ENCODE data around the gene SLC2A11. TPM values are rescaled to one million over a fixed set of nuclear protein-coding genes. Genes with fewer than 3 reads are reported as not detected.

Gene SLC2A11
- total RNA-seq, 1 experiment from 2014 or later = 9.4 TPM

GRCh38 chr22:23909296-23909898 lies 51.7 kb downstream of the SLC2A11 start:
- ChIA-PET POLR2A (ENCODE audit: unreplicated experiment) (no interaction called here), CTCF (no interaction called here)
- no peak for ATAC-seq
- Histone ChIP-seq H2AFZ (ENCODE audit: low read length) (no peak overlapping the region), H3K4me2 (ENCODE audit: low read length) (no peak overlapping the region), H4K20me1 (ENCODE audit: low read length) (no peaks in the 10 kb centered on the region), H3K79me2 (ENCODE audit: low read length) (no peaks in the 10 kb centered on the region), H3F3A (ENCODE audit: low read length, unreplicated experiment) (no peaks in the 10 kb centered on the region), H3K9me2 (replicated peaks; ENCODE audit: low read length) (no peaks in the 10 kb centered on the region), H3K9ac (ENCODE audit: low read length) (no peak overlapping the region), H3K27ac (ENCODE audit: low read length) (no peak overlapping the region), H3K4me1 (ENCODE audit: insufficient read depth, low read length) (peaks cover 10% of the 10 kb centered on the region; the same call in 1 of the 2 replicates), H3K9me3 (ENCODE audit: low read length) (no peaks in the 10 kb centered on the region), H3K27me3 (ENCODE audit: low read length) (no peaks in the 10 kb centered on the region), H3K36me3 (ENCODE audit: low read depth, low read length) (no peaks in the 10 kb centered on the region), H3K4me3 (ENCODE audit: low read length) (no peak overlapping the region)
- TF ChIP-seq EZH2phosphoT487 (IDR thresholded peaks at IDR 0.05; ENCODE audit: borderline replicate concordance, low read length) (no peak), CTCF (conservative IDR thresholded peaks at IDR 0.05; ENCODE audit: low read depth, low read length) (no peak), EZH2 (IDR thresholded peaks at IDR 0.05; ENCODE audit: low read length, unreplicated experiment) (no peak)
- BruUV-seq (replicated peaks) = no TSS peak
- intact Hi-C loops (cut with micrococcal nuclease) = no loop called here
- no peak for DNase-seq

GRCh38 chr22:23910496-23911190 lies 53.0 kb downstream of the SLC2A11 start:
- no peak for TF ChIP-seq EZH2 (IDR thresholded peaks at IDR 0.05; ENCODE audit: low read length, unreplicated experiment)
- no peak for TF ChIP-seq CTCF (conservative IDR thresholded peaks at IDR 0.05; ENCODE audit: low read depth, low read length)
- TF ChIP-seq EZH2phosphoT487 (IDR thresholded peaks at IDR 0.05; ENCODE audit: borderline replicate concordance, low read length) = no peak
- POLR2A ChIA-PET (ENCODE audit: unreplicated experiment) = no interaction called here
- Histone ChIP-seq H3F3A (ENCODE audit: low read length, unreplicated experiment) (no peaks in the 10 kb centered on the region), H2AFZ (ENCODE audit: low read length) (no peak overlapping the region), H3K36me3 (ENCODE audit: low read depth, low read length) (no peaks in the 10 kb centered on the region), H3K27me3 (ENCODE audit: low read length) (no peaks in the 10 kb centered on the region), H3K4me3 (ENCODE audit: low read length) (no peak overlapping the region), H3K27ac (ENCODE audit: low read length) (no peak overlapping the region), H3K9me3 (ENCODE audit: low read length) (no peaks in the 10 kb centered on the region), H3K9ac (ENCODE audit: low read length) (no peak overlapping the region), H3K4me1 (ENCODE audit: insufficient read depth, low read length) (peaks cover 12% of the 10 kb centered on the region; the same call in 1 of the 2 replicates), H4K20me1 (ENCODE audit: low read length) (no peaks in the 10 kb centered on the region), H3K79me2 (ENCODE audit: low read length) (no peaks in the 10 kb centered on the region), H3K9me2 (replicated peaks; ENCODE audit: low read length) (no peaks in the 10 kb centered on the region), H3K4me2 (ENCODE audit: low read length) (no peak overlapping the region)
- DNase-seq = no peak
- no TSS peak for BruUV-seq (replicated peaks)
- no peak for ATAC-seq
- CTCF ChIA-PET = no interaction called here
- intact Hi-C loops (cut with micrococcal nuclease) = no loop called here
